UCSD-AML1 (cell line): ENCODE data around the gene OR1S2.
"Not testable (repeated sequence)": the region's sequence is repeated elsewhere in the genome, so short reads cannot be mapped to it uniquely, and the experiment has no call there.

Source experiments
- DNase-seq: peaks from one replicate; lab custom pipeline; 2025; ENCODE audit not compliant: unreplicated experiment; lab: John Stamatoyannopoulos, UW

The OR1S2 gene, protein sequence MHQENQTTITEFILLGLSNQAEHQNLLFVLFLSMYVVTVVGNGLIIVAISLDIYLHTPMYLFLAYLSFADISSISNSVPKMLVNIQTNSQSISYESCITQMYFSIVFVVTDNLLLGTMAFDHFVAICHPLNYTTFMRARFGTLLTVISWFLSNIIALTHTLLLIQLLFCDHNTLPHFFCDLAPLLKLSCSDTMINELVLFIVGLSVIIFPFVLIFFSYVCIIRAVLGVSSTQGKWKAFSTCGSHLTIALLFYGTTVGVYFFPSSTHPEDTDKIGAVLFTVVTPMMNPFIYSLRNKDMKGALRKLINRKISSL

DNA sequence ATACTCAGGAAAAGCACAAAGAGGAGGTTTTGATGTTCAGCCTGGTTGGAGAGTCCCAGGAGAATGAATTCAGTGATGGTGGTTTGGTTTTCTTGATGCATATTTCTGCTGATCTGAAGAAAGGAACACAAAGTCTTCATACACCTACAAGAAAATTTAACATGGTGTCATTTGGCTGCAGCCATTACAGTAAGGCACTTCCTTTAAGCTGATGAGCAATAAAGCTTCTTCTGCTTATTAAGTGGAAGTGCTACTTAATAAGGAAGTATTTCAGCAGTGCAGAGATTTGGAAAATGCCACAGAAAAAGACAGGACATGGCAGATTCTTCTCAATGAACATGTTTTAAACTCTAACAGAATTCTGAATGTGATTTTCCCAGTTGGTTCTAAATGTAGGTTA lies at the start of gene OR1S2:
TSS of gene OR1S2 (minus strand) at position 101 of the 400 bp plus-strand sequence. CDS start at position 101, 0 bp downstream.
- DNase-seq: no peak

DNA sequence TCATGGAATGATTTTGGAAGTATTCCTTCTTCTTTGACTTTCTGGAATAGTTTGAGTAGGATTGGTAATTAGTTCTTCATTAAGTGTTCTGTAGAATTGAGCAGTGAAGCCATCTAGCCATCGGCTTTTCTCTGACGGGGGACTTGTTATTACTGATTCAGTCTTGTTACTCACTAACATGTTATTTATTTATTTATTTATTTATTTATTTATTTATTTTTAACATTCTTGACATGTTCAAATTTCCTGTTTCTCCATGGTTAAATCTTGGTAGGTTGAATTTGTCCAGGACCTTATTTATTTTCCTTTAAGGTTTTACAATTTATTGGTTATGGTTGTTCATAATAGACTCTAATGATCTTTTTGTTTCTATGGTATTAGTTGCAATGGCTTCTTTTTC lies 40.0 kb upstream of the OR1S2 start:
- no peak for DNase-seq

DNA sequence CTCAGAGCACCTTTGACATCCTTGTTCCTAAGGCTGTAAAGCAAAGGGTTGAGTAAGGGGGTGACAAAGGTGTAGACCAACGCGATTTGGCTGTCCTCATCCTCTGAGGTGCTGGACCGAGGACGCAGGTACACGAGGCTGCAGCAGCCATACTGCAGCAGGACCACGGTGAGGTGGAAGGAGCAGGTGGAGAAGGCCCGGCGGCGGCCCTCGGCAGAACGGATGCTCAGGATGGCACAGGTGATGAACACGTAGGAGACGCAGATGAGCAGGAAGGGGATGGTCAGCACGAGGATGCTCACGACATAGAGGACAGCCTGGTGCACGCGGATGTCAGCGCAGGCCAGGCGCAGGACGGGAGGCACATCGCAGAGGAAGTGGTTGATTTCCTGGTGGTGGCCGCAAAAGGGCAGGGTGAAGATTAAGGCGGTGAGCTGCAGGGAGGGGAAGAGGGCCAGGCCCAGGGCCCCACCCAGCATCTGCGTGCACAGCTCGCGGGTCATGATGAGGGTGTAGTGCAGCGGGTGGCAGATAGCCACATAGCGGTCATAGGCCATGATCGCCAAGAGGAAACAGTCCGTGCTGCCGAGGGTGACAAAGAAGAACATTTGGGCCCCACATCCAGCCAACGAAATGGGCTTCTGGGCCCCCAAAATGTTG lies 24.1 kb upstream of the OR1S2 start:
- no peak for DNase-seq

DNA sequence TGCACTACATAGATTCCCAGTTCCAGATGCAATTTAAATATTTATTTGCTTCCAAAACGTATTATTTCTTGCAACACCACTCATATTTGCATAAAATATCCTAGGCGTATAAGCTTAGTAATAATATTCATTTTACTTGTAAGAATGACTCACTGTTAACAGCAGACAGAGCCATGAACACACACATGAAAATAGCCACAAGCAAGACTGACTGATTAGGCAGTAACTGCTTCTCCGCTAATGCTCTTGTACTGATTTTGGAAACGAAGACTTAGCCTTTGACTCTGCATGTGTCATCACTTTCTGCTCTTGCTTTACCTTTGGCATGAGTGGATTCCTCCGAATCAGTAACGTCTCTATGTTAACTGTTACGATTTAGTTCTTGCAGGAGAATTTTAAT lies 18.8 kb upstream of the OR1S2 start:
- DNase-seq: no peak

DNA sequence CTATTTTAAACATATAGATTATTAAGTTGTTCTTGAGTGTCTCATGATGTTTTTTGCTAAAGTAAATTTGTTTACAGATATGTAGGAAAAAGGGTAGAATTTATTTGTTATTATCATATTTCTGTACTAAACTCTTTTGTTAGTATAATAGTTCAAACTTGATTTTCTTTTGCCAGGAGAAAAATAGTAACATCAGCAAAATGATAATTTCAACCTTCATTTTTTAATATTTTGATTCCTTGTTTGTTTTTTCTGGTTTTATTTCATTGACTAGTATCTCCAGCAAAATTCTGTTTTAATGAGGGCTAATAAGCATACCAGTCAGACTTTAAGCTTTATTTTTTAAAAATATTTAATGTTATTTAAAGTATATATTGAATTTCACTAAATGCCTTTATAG lies 12.5 kb upstream of the OR1S2 start:
- no peak for DNase-seq

DNA sequence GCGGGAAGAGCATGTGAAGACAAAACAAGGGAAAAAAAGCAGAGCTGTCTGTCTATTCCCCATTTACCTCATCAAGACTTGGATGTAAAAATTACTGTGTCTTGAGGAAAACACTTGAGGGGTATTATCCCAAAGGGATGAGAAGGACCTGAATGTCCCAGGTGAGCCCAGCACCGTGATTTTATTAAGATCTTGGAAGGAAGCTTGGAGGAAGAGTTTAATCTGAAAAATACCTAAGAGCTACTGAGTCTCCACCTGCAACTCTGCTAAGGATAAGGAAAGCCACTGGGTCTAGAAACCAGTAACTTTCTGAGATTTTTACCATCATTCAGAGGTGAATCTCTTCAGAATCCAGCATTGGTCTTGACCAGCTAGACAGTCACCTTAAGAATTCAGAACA lies 8.5 kb upstream of the OR1S2 start, which contains the start of gene OR1S1:
TSS of gene OR1S1 (plus strand) at position 301 of the 400 bp plus-strand sequence.
- not testable (repeated sequence) for DNase-seq

DNA sequence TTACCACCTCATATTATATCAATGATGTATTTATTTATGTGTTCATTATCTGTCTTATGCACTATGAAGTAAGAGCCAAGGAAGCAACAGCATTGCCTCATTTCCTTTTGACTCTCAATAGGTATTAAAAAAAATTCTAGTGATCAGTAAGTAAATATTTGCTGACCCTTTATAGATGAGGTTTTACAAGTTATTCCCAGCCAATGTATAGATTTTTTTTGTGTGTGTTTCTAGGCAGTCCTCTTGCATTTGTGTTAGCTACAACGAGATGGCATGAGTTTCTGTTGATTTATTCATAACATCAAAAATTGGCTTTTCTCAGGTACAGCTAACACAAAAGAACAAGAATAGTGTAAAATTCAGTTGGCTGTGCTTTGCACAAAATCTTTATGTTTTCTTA lies 4.7 kb downstream of the OR1S2 start:
- DNase-seq: no peak

DNA sequence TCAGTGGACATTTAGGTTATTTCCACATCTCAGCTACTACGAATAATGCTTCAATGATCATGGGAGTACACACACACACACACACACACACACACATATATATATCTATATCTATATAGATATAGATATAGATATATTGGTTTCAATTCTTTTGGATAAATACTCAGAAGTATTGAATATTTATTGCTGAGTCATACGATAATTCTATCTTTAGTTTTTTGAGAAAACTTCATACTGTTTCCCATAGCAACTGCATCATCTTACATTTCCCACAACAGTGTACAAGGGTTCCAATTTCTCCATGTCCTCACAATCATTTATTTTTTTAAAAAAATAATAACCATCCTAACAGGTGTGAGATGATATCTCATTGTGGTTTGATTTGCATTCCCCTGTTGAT lies 8.0 kb downstream of the OR1S2 start:
- DNase-seq: no peak

DNA sequence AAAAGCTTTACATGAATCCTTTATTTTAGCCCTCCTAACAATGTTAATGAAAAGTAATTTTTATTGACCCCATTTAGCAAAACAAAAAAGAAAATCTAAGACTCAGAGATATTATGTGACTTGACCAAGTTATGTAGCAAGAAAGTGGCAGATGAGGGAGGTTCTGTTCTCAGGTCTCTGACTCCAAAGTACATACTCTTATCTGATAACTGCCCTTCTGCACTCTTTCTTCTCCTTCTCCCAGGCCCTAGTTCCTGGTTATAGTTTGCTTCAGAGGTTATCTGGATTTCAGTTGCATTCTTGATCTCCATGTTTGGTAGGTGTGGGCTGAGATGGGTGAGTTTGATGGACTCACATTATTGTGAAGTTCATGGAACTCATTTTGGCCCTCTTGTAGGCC lies 10.6 kb downstream of the OR1S2 start:
- DNase-seq: no peak

DNA sequence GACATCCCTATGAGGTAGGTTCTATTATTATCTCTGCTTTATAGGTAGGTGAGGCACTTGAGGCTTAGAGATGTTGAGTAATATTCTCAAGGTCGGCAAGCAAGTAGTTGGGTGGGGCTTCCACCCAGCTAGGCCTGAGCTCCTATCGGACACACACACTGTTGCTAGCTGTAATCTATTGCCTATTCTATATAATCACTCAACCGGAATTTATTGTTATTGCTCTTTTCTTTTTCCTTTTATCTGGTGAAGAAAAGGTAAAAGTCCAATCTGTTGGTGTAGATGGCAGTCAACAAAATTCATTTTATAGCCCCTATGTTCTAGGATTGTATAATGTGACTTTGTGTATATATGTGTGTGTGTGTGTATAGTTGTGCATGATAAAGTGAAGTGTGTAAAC lies 11.7 kb downstream of the OR1S2 start:
- DNase-seq: no peak

DNA sequence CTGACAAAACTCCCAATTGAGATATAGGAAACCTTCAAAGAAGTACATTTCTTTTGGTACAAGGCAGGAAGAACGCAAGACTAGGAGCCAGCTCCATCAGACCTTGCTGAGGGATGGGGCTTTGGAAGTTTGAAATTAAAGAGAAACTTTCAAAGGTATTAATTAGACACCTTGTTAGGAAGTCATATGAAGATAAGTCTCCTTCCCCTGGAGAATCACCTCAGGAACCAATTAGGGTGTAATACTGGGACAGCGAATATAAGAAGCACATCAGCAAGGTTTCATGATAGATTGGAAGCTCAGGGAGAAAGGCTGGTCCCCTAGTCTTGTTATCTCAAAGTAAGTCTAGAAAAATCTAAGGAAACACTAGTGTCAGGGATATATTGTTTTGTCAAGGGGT lies 15.2 kb downstream of the OR1S2 start, which contains the start of gene OR9Q2:
TSS of gene OR9Q2 (plus strand) at position 301 of the 400 bp plus-strand sequence. CDS start 1,421 bp downstream, outside the sequence.
- DNase-seq: no peak

DNA sequence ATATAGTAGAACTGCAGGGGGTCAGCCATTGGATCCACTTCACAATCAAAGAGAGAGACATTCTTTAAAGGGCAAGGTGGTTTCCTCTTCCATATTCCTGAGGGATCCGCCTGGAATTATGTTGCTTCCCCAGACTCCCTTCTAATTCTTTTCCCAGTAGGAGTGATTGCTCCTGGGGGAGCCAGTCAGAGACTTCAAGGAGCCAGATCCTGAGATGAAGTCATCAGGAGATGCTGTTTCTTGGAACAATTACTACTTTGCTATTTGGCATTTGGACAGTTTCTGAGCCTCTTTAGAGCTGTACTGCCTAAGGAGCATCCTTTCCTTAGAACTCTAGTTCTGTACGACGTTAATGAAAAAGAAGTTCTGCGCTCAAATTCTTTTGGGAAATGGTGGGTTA lies 17.0 kb downstream of the OR1S2 start:
- no peak for DNase-seq

DNA sequence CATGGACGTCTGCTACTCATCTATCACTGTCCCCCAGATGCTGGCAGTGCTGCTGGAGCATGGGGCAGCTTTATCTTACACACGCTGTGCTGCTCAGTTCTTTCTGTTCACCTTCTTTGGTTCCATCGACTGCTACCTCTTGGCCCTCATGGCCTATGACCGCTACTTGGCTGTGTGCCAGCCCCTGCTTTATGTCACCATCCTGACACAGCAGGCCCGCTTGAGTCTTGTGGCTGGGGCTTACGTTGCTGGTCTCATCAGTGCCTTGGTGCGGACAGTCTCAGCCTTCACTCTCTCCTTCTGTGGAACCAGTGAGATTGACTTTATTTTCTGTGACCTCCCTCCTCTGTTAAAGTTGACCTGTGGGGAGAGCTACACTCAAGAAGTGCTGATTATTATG lies 24.3 kb downstream of the OR1S2 start:
- DNase-seq: no peak

DNA sequence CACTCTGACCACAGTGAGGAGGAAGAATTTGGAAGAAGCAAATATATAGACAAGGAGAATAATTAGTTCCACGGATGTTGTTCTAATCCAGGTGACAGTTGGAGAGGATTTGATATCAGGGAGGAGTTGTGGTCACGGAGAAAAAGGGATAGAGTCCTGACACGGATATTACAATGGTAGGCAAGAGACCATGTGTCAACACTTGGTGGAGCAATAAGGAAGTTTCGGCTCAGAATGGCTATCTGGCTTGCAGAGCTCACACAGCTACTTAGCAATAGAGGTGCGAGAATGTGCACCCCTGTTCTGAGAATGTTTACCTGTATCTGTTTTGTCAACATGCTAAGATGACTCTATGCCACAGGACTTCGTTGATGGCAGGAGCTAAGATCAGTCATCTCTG lies 25.5 kb downstream of the OR1S2 start:
- no peak for DNase-seq

DNA sequence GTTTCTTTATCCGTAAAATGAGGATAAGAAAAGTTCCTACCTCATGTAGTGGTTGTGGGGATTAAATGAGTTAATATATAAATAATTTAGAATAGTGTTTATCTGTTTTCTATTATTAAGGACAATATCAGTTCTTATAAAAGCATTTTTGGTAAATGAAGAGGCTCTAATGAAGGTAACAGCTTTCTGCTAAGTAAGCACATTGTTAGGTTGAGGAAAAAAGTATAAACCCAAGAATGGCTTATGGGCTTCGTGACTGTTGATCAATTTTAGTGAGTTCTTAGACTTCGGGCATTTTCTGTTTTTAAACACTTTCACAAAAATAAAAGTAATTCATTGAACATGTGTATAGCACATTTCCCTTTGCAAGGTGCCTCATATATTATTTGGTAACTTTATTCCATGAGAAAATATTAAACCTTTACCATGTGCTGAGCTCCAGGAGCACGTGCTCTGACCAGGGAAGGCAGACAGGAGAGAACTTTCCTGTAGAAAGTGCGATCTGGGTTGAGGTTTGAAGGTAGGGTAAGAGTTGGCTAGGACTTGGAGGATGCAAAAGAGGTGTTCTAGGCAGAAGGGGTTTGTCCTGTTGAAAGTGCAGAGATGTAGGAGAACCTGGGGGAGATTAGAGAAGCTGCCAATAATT lies 26.4 kb downstream of the OR1S2 start:
- DNase-seq: no peak

DNA sequence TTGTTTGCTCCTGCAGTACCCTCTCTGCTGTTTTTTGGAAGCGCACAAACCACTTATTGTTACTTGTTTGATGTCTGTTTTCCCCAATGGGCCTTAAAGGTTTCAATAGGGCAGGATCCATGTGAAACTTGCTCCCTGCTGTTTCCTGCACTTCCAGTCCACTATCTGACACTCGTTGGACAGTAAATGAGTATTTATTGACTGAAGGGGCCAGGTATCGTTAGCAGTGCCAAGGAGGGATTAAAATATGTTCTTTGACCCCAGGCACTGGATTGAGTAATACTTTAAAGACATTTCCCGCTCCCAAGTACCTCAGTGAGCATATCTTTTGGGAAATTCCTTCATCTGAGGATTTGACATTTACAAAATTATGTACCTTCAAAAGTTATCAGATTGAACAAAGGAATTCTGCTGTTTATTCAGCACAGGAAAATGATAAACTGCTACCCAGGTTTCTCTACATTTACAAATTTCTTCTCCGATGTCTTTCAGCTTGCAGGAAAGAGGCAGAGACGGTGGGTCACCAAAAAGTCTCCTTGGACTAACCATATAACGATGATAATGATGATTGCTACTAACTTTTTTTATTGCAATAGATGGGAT lies 38.3 kb downstream of the OR1S2 start:
- no peak for DNase-seq

DNA sequence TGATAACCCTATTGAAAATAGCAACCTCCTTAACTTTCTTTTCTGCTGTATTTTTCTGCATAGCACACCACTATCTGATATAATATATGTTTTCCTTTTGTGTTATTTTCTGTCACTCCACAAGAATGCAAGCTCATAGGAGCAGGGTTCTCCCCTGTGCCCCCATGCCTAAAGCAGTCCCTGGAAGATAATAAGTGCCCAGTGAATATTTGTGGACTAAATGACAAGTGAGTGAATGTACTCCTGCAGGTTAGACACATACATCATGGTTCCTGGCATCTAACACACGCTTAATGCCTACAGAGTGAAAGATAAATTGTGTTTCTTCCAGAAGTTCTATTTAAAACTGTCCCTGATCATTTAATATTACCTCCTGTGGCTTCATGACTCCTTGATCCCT lies 39.0 kb downstream of the OR1S2 start:
- DNase-seq: no peak

DNA sequence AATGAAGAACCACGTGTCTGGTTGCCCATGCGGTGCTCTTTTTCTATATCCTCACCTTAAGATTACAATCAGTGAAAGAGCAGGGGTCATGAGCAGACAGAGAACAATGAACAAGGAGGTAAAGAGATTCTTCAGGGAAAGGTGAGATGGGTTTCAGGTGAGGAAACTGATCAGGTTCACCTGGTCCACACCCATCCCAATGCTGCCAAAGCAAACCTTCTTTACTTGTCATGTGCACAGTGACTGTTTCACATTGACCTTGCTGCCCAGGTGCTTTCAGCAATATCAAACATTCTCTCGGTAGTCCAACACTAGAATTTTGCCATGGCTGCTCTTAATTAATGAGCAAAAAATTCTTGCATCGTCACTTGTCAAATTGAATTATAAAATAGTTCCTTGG lies 39.6 kb downstream of the OR1S2 start:
- DNase-seq: no peak
